ENCODE measurements around the gene IRF3.
A peak's percentile ranks its signal among the peaks of the same experiment; 100 is the strongest.

IRF3 gene

DNA sequence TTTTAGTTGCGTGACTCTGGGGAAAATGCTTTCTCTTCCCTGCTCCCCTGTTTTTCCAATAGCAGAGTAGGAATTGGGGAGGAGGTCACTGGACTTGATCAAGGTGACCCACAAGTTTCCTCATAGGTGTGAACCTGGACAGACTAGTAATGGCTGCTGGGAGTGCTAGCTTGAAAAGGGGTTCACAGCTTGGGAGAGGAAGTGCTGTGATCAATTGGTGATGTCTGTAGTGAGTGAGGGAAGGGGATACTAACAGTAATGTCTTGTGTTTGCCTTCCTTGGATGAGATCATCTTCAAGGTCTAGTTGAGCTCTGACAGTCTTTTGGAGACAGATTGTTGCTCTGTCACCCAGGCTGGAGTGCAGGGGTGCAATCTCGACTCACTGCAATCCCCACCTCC lies 1.8 kb upstream of the IRF3 start:
- DNase-seq: no peak

DNA sequence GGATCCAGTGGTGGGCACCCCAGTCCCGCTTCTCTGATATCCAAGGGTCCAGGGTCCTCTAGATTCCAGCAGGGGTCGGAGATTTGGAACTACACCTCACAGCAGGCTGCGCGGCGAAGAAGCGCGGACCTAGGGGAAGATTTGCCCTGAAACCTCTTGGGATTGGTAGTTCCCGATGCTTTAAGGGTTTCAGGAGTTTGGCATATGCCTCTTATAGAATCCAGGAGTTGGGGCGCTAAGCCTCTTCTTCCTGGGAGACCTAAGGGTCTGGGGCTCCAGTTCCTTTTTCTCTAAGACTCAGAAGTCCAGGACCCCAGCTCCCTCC lies 425 bp upstream of the IRF3 start:
- no peak for DNase-seq

- no peak for DNase-seq
Measured at GRCh38 chr19:49665036-49665350, 664 bp downstream of the IRF3 start.

DNA sequence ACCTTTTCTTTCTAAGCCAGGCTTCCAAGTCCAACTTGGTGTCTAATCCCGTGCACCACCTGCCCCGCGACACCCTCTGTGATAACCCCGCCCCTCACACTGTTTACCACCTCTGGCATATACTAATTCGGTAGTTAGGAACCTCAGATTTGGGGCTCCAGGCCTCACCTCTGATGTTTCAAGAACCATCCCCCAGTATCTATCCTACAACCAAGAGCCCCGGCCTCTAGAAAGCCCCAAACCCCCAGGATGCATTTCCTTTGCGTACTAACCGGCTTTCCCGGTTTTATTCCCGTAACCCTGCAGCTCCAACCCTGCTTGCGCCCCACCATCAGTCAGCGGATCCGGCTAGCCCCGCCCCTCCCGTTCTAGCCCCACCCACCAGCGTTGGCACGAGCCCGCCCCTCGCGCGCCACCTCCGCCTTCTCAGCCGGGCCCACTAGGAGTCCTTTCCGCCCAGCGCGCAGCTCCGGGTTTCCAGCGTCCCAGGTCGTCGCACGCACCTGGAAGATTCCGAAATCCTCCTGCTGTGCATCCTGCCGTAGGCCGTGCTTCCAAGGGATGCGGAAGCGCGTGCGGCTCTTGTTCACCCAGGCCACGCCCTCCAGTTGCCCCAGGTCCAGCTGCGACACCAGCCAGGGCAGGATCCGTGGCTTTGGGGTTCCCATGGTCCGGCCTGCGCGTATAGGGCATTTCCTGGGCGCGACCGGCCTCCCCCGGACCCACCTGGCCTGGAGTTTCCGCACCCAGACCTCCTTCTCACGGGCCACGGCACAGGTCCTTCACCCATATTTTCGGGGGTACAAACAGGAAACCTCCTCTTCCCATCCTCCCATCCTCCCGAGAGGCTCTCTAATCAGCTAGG lies 1.3 kb downstream of the IRF3 start:
- DNase-seq: peak; percentile 90 to 93

- DNase-seq: no peak
Measured at GRCh38 chr19:49663224-49663623, 2.4 kb downstream of the IRF3 start.

GRCh38 chr19:49662011-49662410 lies 3.6 kb downstream of the IRF3 start:
- DNase-seq: no peak

GRCh38 chr19:49660338-49660961 lies 5.2 kb downstream of the IRF3 start:
- DNase-seq: no peak

DNA sequence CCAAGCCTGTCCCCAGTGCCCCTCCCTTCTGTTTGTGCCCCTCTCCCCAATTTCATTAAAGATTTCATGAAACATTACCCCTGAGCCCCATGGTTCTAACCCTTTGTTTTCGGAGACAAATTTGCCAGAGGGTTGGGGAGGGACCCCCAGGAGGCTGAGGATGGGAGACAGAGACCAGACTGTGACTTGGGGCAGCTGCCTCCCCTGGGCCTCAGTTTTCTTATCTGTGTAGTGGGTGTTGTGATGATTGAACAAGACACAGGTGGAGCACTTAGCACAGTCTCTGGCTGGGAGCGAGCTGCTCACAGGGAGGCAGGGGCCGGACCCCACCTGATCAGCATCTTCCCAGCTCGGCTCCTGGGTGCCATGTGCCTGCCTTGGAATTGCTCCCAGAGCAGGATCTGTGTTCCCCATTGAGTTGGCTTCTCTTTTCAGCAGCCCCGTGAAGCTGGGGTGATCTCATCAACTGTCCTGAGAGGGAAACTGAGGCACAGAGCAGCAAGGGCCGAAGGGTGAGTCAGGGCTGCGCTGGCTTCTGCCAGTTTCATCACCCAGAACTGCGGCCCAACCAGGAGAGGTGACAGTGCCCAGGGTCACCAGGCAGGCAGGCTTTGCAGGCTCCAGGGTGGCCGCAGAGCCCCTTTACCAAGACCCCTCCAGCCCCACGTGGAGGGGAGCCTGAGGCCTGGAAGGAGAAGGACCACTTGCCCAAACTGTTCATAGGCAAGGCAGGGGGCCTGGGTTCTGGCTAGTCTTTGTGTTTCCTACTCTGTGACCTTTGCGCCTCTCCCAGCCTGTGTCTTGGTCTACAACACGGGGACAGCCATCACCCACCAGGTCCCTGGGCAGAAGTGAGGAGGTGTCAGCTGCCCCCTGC lies 6.9 kb downstream of the IRF3 start:
- no peak for DNase-seq

DNA sequence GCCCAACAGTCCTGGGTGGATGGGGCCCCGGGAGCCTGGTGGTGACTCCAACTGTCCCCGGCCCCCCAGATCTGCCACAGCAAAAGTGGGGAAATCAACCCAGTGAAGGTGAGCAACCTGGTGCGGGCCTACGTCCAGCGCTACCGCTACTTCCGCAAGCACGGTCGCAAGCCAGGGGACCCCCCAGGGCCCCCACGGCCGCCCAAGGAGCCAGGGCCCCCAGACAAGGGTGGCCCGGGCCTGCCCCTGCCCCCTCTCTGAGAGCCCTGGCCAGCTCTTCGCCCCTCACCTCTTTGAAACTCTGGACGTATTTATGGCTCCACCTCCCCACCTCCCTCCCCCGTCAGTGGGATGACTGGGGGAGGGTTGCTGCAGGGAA lies 7.5 kb downstream of the IRF3 start:
- DNase-seq: no peak

- DNase-seq: no peak
Measured at GRCh38 chr19:49657493-49658138, 8.0 kb downstream of the IRF3 start.

DNA sequence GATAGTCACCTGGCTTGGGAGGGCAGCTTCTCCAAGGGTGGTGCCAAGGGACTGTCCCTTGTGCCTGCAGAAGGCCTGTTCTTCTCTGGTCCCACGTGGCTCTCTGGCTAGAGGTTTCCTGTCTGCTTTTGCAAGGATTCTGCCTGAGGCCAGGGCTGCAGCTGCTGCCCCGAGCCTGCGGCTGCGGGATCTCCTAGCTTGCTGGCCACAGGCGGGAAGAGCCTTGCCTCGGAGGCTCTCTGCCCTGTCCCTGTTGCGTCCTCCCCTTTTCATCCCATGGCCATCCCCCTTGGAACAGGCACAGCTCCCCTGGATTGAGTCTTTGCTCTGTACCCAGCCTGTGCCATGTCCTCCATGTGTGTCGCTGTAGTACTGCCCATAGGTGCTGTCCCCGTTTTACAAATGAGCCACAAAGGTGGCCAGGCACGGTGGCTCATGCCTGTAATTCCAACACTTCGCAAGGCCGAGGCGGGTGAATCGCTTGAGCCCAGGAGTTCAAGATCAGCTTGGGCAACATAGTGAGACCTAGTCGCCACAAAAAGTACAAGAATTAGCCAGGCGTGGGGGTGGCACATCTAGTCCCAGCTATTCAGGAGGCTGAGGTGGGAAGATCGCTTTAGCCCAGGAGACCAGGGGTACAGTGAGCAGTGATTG lies 9.1 kb downstream of the IRF3 start:
- DNase-seq: no peak

DNA sequence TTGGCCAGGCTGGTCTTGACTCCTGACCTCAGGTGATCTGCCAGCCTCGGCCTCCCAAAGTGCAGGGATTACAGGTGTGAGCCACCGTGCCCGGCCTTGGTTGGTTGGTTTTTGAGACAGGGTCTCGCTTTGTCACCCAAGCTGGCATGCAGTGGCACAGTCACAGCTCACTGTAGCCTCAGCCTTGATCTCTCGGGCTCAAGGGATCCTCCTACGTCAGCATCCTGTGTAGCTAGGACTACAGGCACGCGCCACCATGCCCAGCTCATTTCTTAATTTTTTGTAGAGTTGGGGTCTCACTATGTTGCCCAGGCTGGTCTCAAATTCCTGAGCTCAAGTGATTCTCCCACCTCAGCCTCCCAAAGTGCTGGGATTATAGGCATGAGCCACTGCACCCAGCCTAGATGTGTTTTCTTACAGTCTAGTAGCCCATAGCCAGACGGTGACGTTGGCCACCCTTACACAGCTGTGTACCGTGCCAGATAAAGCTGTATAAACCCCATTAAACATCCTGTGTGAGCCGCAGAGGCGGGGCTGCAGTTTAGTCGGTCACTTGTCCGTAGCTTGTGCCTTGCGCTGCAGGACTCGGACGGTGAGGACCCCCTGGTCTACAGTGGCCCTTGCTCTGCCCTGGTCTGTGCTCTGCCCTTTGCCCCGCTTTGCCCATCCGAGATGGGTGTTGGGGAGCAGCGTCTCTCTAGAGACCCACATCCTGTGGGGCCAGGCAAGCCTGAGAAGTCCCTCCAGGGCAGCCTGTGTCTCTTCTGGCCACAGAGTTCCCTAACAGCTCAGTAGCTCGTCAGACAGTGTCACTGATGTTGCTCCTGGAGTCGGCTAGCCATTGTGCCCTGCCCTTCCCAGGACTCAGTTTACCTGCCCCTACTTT lies 9.8 kb downstream of the IRF3 start:
- DNase-seq: no peak

DNA sequence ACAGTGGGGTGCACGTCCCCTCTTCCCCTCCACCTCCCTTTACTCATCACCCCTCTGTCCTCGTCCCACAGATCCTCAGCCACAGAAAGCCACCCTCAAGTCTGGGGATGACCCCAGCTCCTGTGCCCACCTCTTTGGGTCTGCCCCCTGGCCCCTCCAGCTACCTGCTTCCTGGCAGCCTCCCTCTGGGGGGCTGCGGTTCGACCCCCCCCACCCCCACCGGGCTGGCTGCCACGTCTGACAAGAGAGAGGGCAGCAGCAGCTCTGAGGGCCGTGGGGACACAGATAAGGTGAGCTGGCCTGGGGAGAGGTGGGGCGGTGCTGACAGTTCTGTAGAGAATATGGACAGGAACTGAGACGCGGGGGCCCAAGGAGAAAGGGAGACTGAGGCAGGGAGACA lies 11.1 kb downstream of the IRF3 start:
- DNase-seq: no peak

GRCh38 chr19:49653466-49653806 lies 12.2 kb downstream of the IRF3 start:
- no peak for DNase-seq

GRCh38 chr19:49652551-49653465 lies 12.8 kb downstream of the IRF3 start:
- no peak for DNase-seq

DNA sequence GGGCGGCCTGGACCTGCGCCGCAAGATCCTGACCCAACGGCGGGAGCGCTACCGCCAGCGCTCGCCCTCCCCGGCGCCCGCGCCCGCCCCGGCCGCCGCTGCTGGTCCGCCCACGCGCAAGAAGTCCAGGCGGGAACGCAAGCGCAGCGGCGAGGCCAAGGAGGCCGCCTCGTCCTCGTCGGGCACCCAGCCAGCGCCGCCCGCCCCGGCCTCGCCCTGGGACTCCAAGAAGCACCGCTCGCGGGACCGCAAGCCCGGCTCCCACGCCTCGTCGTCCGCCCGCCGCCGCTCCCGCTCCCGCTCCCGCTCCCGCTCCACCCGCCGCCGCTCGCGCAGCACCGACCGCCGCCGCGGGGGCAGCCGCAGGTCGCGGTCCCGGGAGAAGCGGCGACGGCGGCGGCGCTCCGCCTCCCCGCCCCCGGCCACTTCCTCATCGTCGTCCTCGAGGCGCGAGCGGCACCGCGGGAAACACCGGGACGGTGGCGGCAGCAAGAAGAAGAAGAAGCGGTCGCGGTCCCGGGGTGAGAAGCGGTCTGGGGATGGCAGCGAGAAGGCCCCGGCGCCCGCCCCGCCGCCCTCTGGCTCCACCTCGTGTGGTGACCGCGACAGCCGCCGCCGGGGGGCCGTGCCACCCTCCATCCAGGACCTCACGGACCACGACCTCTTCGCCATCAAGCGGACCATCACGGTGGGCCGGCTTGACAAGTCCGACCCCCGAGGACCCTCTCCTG lies 13.7 kb downstream of the IRF3 start:
- DNase-seq: no peak

DNA sequence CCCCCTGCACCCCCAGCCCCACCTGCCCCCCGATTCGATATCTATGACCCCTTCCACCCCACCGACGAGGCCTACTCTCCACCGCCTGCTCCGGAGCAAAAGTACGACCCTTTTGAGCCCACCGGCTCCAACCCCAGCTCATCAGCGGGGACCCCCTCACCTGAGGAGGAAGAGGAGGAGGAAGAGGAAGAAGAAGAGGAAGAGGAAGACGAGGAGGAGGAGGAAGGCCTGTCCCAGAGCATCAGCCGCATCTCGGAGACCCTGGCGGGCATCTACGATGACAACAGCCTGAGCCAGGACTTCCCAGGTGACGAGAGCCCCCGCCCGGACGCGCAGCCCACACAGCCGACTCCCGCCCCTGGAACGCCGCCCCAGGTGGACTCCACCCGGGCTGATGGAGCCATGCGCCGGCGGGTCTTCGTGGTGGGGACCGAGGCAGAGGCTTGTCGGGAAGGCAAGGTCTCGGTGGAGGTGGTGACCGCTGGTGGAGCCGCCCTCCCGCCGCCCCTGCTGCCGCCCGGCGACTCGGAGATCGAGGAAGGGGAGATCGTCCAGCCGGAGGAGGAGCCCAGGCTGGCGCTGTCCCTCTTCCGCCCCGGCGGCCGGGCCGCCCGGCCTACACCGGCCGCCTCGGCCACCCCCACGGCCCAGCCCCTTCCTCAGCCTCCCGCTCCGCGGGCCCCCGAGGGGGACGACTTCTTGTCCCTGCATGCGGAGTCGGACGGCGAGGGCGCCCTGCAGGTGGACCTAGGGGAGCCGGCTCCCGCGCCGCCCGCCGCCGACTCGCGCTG lies 14.4 kb downstream of the IRF3 start:
- DNase-seq: no peak

DNA sequence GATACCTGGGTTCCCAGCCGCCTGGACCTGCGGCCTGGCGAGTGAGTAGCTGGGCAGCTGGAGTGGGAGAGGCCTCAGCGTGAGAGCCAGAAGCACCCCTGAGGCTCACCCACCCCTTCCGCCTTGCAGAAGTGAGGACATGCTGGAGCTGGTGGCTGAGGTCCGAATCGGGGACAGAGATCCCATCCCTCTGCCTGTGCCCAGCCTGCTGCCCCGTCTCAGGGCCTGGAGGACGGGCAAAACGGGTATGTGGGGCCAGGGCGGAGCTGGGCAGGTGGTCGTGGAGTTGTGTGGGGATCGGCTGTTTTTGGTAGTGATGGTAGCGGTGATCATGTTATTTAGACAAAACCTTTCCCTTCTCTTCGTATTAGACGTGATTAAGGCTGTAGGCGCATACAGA lies 19.1 kb downstream of the IRF3 start:
- DNase-seq: no peak

- DNase-seq: no peak
Measured at GRCh38 chr19:49645995-49646394, 19.7 kb downstream of the IRF3 start.

All from NCI-H2081 (cell line).